Measurements from ENCODE around the gene SEZ6. TPM values are rescaled to one million over a fixed set of nuclear protein-coding genes. Genes with fewer than 3 reads are reported as not detected.

SEZ6 gene
- total RNA-seq, 1 experiment from 2014 or later, result not detected

- no peak for DNase-seq (ENCODE audit: low read depth, low spot score)
- in situ Hi-C loops (cut with HindIII; ENCODE audit: low pct_unique_long_range_greater_than_20kb, low sequenced_read_pairs) (no loop called here), intact Hi-C loops (cut with micrococcal nuclease; ENCODE audit: unreplicated experiment) (no loop called here)
- H3K27ac ChIP-seq (ENCODE audit: low read length), result no peak overlapping the region
- no TSS peak for BruUV-seq (replicated peaks)
- no peak for ATAC-seq
- H3K4me1 ChIP-seq (ENCODE audit: control insufficient read depth, insufficient read depth, low read length), result no peaks in the 10 kb centered on the region
- CTCF ChIA-PET, result interaction anchor here (2.4 kb wide), 1 partner anchor 44 kb away, joined by 8 read pairs; no protein-coding TSS in a partner anchor
- no peaks in the 10 kb centered on the region for H3K36me3 ChIP-seq (ENCODE audit: control insufficient read depth, insufficient read depth, low read length)
- H3K9me3 ChIP-seq (ENCODE audit: control insufficient read depth, insufficient read depth, low read depth, low read length), result no peaks in the 10 kb centered on the region
- peaks cover 27% of the 10 kb centered on the region for H3K27me3 ChIP-seq (ENCODE audit: control insufficient read depth, insufficient read depth, low read length)
- H3K4me3 ChIP-seq (ENCODE audit: low read depth in 2 of 2, low read length in 2 of 2), result no peak overlapping the region
- POLR2A ChIA-PET, result no interaction called here
- TF ChIP-seq TCF7L2 (IDR thresholded peaks at IDR 0.05; ENCODE audit: low read depth, low read length), result no peak
- TF ChIP-seq POLR2AphosphoS5 (IDR thresholded peaks at IDR 0.05; ENCODE audit: low read depth, low read length), result no peak
- TF ChIP-seq CTCF (IDR thresholded peaks at IDR 0.05), result no peak
- TF ChIP-seq, protein P1, sequence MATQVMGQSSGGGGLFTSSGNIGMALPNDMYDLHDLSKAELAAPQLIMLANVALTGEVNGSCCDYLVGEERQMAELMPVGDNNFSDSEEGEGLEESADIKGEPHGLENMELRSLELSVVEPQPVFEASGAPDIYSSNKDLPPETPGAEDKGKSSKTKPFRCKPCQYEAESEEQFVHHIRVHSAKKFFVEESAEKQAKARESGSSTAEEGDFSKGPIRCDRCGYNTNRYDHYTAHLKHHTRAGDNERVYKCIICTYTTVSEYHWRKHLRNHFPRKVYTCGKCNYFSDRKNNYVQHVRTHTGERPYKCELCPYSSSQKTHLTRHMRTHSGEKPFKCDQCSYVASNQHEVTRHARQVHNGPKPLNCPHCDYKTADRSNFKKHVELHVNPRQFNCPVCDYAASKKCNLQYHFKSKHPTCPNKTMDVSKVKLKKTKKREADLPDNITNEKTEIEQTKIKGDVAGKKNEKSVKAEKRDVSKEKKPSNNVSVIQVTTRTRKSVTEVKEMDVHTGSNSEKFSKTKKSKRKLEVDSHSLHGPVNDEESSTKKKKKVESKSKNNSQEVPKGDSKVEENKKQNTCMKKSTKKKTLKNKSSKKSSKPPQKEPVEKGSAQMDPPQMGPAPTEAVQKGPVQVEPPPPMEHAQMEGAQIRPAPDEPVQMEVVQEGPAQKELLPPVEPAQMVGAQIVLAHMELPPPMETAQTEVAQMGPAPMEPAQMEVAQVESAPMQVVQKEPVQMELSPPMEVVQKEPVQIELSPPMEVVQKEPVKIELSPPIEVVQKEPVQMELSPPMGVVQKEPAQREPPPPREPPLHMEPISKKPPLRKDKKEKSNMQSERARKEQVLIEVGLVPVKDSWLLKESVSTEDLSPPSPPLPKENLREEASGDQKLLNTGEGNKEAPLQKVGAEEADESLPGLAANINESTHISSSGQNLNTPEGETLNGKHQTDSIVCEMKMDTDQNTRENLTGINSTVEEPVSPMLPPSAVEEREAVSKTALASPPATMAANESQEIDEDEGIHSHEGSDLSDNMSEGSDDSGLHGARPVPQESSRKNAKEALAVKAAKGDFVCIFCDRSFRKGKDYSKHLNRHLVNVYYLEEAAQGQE (IDR thresholded peaks at IDR 0.05; ENCODE audit: insufficient read depth in 1 of 2, low read depth in 2 of 2, low read length in 1 of 2), result no peak
- TF ChIP-seq SIN3A (IDR thresholded peaks at IDR 0.05; ENCODE audit: borderline replicate concordance, insufficient read depth, low read depth, low read length), result no peak
Measured at GRCh38 chr17:29008591-29008990, 2.8 kb upstream of the SEZ6 start.

- TF ChIP-seq POLR2AphosphoS5 (IDR thresholded peaks at IDR 0.05; ENCODE audit: low read depth, low read length), result no peak
- TF ChIP-seq, protein P1 (IDR thresholded peaks at IDR 0.05; ENCODE audit: insufficient read depth in 1 of 2, low read depth in 2 of 2, low read length in 1 of 2), result 0 out of 4 replicates have a peak, but pooled peaks of 1 of the 2 experiments have one; percentile 28
- POLR2A ChIA-PET, result no interaction called here
- Histone ChIP-seq H3K4me3 (ENCODE audit: low read depth in 2 of 2, low read length in 2 of 2) (no peak overlapping the region), H3K27me3 (ENCODE audit: control insufficient read depth, insufficient read depth, low read length) (peaks cover 26% of the 10 kb centered on the region; the same call in 1 of the 2 replicates), H3K27ac (ENCODE audit: low read length) (no peak overlapping the region), H3K36me3 (ENCODE audit: control insufficient read depth, insufficient read depth, low read length) (no peaks in the 10 kb centered on the region), H3K4me1 (ENCODE audit: control insufficient read depth, insufficient read depth, low read length) (no peaks in the 10 kb centered on the region), H3K9me3 (ENCODE audit: control insufficient read depth, insufficient read depth, low read depth, low read length) (no peaks in the 10 kb centered on the region)
- BruUV-seq (replicated peaks), result no TSS peak
- CTCF ChIA-PET, result interaction anchor here (0.5 to 0.7 kb wide), 3 partner anchors 34 to 714 kb away, joined by 3 read pairs; no protein-coding TSS in a partner anchor
- in situ Hi-C loops (cut with HindIII; ENCODE audit: low pct_unique_long_range_greater_than_20kb, low sequenced_read_pairs), result no loop called here
- DNase-seq (ENCODE audit: low read depth, low spot score), result peak; percentile 7
- intact Hi-C loops (cut with micrococcal nuclease; ENCODE audit: unreplicated experiment), result no loop called here
- no peak for ATAC-seq
Measured at GRCh38 chr17:29007860-29008455, 2.1 kb upstream of the SEZ6 start.

All from Panc1 (cell line).